ENCODE results near the gene RAB9A. TPM values are rescaled to one million over a fixed set of nuclear protein-coding genes. Genes with fewer than 3 reads are reported as not detected.

The RAB9A gene
- total RNA-seq, 4 donors from 2014 or later = 29.5 to 47.0 (median 36.0) TPM

DNA sequence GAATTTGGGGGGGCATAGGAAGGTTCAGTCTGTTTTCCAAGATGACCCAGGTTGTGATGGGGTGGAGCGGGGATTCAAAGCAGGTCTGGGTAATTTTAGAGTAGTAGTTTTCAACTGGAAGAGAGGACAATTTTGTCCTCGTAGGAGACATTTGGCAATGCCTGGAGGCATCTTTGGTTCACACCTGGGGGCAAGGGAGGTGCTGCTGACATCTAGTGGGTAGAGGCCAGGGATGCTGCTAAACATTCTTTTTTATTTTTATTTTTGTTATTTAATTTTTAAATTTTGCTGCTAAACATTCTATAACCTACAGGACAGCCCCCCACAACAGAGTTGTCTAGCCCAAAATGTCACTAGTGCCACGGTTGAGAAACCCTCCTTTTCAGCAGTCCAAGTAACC, 1.9 kb downstream of the RAB9A start:
- no peak for TF ChIP-seq POLR2A (IDR thresholded peaks at IDR 0.05)
- TF ChIP-seq, protein P1, sequence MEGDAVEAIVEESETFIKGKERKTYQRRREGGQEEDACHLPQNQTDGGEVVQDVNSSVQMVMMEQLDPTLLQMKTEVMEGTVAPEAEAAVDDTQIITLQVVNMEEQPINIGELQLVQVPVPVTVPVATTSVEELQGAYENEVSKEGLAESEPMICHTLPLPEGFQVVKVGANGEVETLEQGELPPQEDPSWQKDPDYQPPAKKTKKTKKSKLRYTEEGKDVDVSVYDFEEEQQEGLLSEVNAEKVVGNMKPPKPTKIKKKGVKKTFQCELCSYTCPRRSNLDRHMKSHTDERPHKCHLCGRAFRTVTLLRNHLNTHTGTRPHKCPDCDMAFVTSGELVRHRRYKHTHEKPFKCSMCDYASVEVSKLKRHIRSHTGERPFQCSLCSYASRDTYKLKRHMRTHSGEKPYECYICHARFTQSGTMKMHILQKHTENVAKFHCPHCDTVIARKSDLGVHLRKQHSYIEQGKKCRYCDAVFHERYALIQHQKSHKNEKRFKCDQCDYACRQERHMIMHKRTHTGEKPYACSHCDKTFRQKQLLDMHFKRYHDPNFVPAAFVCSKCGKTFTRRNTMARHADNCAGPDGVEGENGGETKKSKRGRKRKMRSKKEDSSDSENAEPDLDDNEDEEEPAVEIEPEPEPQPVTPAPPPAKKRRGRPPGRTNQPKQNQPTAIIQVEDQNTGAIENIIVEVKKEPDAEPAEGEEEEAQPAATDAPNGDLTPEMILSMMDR (IDR thresholded peaks at IDR 0.05) = no peak
- Histone ChIP-seq H3K4me3 (replicated peaks in 1 of 3) (no peak overlapping the region), H3K36me3 (no peaks in the 10 kb centered on the region), H3K9me3 (no peaks in the 10 kb centered on the region), H3K27ac (no peak overlapping the region), H3K4me1 (peaks cover 4 to 10% of the 10 kb centered on the region in 2 donors), H3K27me3 (no peaks in the 10 kb centered on the region)
- no peak for DNase-seq
- 68 to 69% methylated on average over 3 of the region's 3 CpGs for WGBS, 2 donors
- intact Hi-C loops (cut with DNase I) = no loop called here

DNA sequence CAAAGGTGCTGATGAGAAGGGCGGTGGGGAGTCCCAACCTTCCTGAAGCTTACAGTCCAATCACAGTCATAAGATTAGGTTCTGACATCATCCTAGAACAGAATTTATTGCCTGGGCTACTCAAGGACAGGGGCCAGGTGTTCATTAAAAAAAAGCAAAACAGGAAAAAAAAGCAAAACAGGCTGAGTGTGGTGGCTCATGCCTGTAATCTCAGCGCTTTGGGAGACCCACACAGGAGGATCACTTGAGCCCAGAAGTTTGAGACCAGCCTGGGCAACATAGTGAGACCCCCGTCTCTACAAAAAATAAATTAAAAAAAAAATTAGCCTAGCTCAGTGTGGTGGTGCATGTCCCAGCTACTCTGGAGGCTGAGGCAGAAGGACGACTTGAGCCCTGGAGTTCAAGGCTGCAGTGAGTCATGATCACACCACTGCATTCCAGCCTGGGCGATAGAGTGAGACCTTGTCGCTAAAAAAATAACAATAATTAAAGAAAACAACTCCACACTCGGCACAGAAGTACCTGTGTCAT, 3.0 kb downstream of the RAB9A start:
- H3K36me3 ChIP-seq = no peaks in the 10 kb centered on the region
- H3K27me3 ChIP-seq = no peaks in the 10 kb centered on the region
- no peak for DNase-seq
- no peak overlapping the region for H3K27ac ChIP-seq
- intact Hi-C loops (cut with DNase I) = no loop called here
- H3K9me3 ChIP-seq = no peaks in the 10 kb centered on the region
- no peak for TF ChIP-seq POLR2A (IDR thresholded peaks at IDR 0.05)
- TF ChIP-seq, protein P1 (IDR thresholded peaks at IDR 0.05) = no peak
- peaks cover 4 to 10% of the 10 kb centered on the region in 2 donors for H3K4me1 ChIP-seq
- no peak overlapping the region for H3K4me3 ChIP-seq (replicated peaks in 1 of 3)
- WGBS, 2 donors = 76 to 78% methylated on average over 7 of the region's 7 CpGs

- H3K36me3 ChIP-seq = no peaks in the 10 kb centered on the region
- intact Hi-C loops (cut with DNase I) = no loop called here
- no peak for TF ChIP-seq POLR2A (IDR thresholded peaks at IDR 0.05)
- TF ChIP-seq, protein P1 (IDR thresholded peaks at IDR 0.05) = no peak
- H3K9me3 ChIP-seq = no peaks in the 10 kb centered on the region
- 88 to 91% methylated on average over 5 of the region's 5 CpGs for WGBS, 2 donors
- H3K4me1 ChIP-seq = peaks cover 4 to 10% of the 10 kb centered on the region in 2 donors
- H3K4me3 ChIP-seq (replicated peaks in 1 of 3) = no peak overlapping the region
- no peaks in the 10 kb centered on the region for H3K27me3 ChIP-seq
- H3K27ac ChIP-seq = no peak overlapping the region
- no peak for DNase-seq
Measured at GRCh38 chrX:13692771-13693231, 3.9 kb downstream of the RAB9A start.

DNA sequence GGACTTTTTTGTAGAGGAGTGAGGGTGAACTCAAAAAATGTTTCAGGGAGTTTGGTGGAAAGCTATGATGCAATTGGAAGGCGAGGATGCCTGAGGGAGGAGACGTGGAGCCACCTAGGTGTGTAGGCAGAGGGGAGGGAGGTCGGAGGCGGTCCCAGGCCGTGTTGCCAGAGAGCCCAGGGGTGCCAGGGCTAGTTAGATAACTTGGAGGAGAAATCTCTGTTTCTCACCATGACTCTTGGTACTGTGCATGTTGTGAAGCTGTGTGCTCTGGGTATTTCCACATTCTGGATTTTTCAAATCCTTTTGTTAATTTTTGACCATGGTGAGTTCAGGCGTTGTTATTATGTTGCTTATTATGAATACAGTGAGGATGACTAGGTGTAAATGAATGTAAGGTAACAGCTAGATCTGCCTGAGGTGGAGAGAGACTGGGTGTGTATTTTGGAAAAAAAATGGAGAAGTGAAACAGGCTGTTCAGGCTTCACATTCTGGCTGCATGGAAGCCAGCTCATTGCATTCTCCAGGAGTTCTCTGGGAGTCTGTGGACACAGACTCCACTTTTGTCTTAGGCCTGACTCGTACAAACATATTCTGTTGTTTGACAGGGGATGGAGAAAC, 4.5 kb downstream of the RAB9A start:
- no peaks in the 10 kb centered on the region for H3K36me3 ChIP-seq
- H3K9me3 ChIP-seq = no peaks in the 10 kb centered on the region
- H3K27ac ChIP-seq = no peak overlapping the region
- peak in 1 of 2 donors; percentile 12 for DNase-seq
- no peak overlapping the region for H3K4me3 ChIP-seq (replicated peaks in 1 of 3)
- TF ChIP-seq, protein P1 (IDR thresholded peaks at IDR 0.05) = no peak
- no peak for TF ChIP-seq POLR2A (IDR thresholded peaks at IDR 0.05)
- H3K27me3 ChIP-seq = no peaks in the 10 kb centered on the region
- peaks cover 3 to 12% of the 10 kb centered on the region in 2 donors for H3K4me1 ChIP-seq
- intact Hi-C loops (cut with DNase I) = no loop called here
- 65 to 68% methylated on average over 7 of the region's 7 CpGs for WGBS, 2 donors

DNA sequence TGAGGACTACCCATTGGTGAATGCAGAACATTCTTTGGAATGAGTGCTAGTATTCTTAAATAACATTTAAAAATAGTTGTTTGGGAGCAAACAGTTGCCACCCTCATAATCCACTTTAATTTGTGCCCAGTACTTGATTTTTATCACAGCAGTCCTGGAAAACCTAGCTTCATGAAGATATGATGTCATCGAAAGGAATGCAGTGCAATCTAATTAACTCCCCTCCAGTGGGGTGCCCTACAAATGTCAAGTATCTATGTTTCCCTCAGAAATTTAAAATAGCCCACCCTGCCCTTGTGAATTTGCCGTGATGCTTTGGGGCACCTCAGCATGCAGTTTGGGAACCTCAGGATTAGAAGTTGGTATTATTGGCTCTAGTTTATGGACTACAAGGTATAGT, 5.4 kb downstream of the RAB9A start:
- 71 to 94% methylated on average over 2 of the region's 2 CpGs for WGBS, 2 donors
- intact Hi-C loops (cut with DNase I) = no loop called here
- TF ChIP-seq POLR2A (IDR thresholded peaks at IDR 0.05) = no peak
- TF ChIP-seq, protein P1 (IDR thresholded peaks at IDR 0.05) = no peak

More for the DNA sequence above, 5.4 kb downstream of the RAB9A start:
- no peak for DNase-seq
- H3K36me3 ChIP-seq = no peaks in the 10 kb centered on the region
- peaks cover 4 to 17% of the 10 kb centered on the region in 2 donors for H3K4me1 ChIP-seq
- H3K27ac ChIP-seq = no peak overlapping the region
- H3K9me3 ChIP-seq = no peaks in the 10 kb centered on the region
- no peaks in the 10 kb centered on the region for H3K27me3 ChIP-seq
- H3K4me3 ChIP-seq (replicated peaks in 1 of 3) = no peak overlapping the region

Measured in thyroid gland (tissue), 4 donors.